Smooth muscle cell (in vitro differentiated cells): Measurements from ENCODE around the gene BMERB1. TPM values are rescaled to one million over a fixed set of nuclear protein-coding genes. Genes with fewer than 3 reads are reported as not detected.

Source experiments
- DNase-seq: peaks from one replicate; lab custom pipeline; 2025; ENCODE audit not compliant: unreplicated experiment; lab: John Stamatoyannopoulos, UW
- H2AFZ ChIP-seq: fragments of 200-600 bp; sonication (generic); 2 replicates; pipeline ENCODE4 v1.6.0; 2016; ENCODE audit warnings: antibody characterized with exemption, low read depth, mild to moderate bottlenecking
- H3F3A ChIP-seq: fragments of 200-600 bp; sonication (generic); 2 replicates; pipeline ENCODE4 v1.6.0; 2017; ENCODE audit warnings: antibody characterized with exemption, low read depth
- H3K27ac ChIP-seq: fragments of 200-600 bp; sonication (generic); 2 replicates; pipeline ENCODE4 v1.5.1; 2016; ENCODE audit warnings: low read depth, mild to moderate bottlenecking
- H3K27me3 ChIP-seq: fragments of 200-600 bp; sonication (generic); 2 replicates; pipeline ENCODE4 v1.6.1; 2016; ENCODE audit warnings: low read depth, mild to moderate bottlenecking
- H3K36me3 ChIP-seq: fragments of 200-600 bp; sonication (generic); 2 replicates; pipeline ENCODE4 v1.5.1; 2016; ENCODE audit warnings: low read depth
- H3K4me1 ChIP-seq: fragments of 200-600 bp; sonication (generic); 2 replicates; pipeline ENCODE4 v1.5.1; 2016; ENCODE audit warnings: low read depth
- H3K4me2 ChIP-seq: fragments of 200-600 bp; sonication (generic); 2 replicates; pipeline ENCODE4 v1.6.0; 2016; ENCODE audit warnings: mild to moderate bottlenecking
- H3K4me3 ChIP-seq: fragments of 200-600 bp; sonication (generic); 2 replicates; pipeline ENCODE4 v1.5.1; 2016; ENCODE audit warnings: mild to moderate bottlenecking
- H3K79me2 ChIP-seq: fragments of 200-600 bp; sonication (generic); 2 replicates; pipeline ENCODE4 v1.6.0; 2016; ENCODE audit warnings: low read depth, mild to moderate bottlenecking
- H3K9ac ChIP-seq: fragments of 200-600 bp; sonication (generic); 2 replicates; pipeline ENCODE4 v1.6.0; 2016; ENCODE audit warnings: low read depth
- H3K9me3 ChIP-seq: fragments of 200-600 bp; sonication (generic); replicated peaks from 2 replicates; pipeline ENCODE4 v1.5.1; 2016; ENCODE audit warnings: low read depth
- H4K20me1 ChIP-seq: fragments of 200-600 bp; sonication (generic); 2 replicates; pipeline ENCODE4 v1.6.0; 2016; ENCODE audit warnings: low read depth
- whole genome bisulfite sequencing: methylation state at CpG from one replicate; pipeline ENCODE4 v1.1.7; 2016; ENCODE audit warnings: low lambda C conversion rate; 5-methylcytosine and 5-hydroxymethylcytosine counted together
- polyA plus RNA-seq: library from polyadenylated mRNA; unstranded; fragments of >200 nt; fragmentation: Nextera tagmentation; extraction: Ambion mirVana; gene quantifications from 2 replicates; pipeline ENCODE4 v1.2.1, GENCODE V29; 2016
- total RNA-seq: library from RNA; depleted of rRNA; stranded (reverse); fragments of >200 nt; gene quantifications from 2 replicates; pipeline ENCODE4 v1.2.3, GENCODE V29; 2014
- TF ChIP-seq, protein P1 (sequence below): fragments of 200-600 bp; sonication (generic); IDR thresholded peaks from 2 replicates; pipeline ENCODE4 v1.5.1; 2017; ENCODE audit warnings: borderline replicate concordance, mild to moderate bottlenecking, antibody characterized with exemption; ENCODE audit not compliant: insufficient read depth, poor library complexity, severe bottlenecking

BMERB1 gene
- total and polyA plus RNA-seq, 2 experiments from 2014 or later: 16.5 to 20.0 TPM

DNA sequence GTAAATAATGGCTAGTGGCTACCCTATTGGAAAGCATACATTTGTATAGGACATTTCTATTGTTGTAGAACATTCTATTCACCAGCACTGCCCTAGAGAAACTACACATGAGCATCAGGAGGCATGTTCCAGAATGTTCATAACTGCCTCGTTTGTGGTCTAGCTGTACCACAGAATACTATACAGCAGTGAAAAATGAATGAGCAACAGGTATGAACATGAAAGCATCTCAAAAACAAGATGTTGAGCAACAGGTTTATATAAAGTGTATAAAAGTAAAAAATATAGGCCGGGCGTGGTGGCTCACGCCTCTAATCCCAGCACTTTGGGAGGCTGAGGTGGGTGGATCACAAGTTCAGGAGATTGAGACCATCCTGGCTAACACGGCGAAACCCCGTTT lies 91.7 kb downstream of the BMERB1 start:
- no peak overlapping the region for H3K4me2 ChIP-seq
- WGBS: 97% methylated on average over 7 of the region's 7 CpGs
- no peak overlapping the region for H3K27ac ChIP-seq
- no peaks in the 10 kb centered on the region for H3K9me3 ChIP-seq
- no peaks in the 10 kb centered on the region for H3K27me3 ChIP-seq
- peaks cover 4% of the 10 kb centered on the region for H4K20me1 ChIP-seq
- no peak overlapping the region for H3K9ac ChIP-seq
- no peaks in the 10 kb centered on the region for H3F3A ChIP-seq
- no peaks in the 10 kb centered on the region for H3K79me2 ChIP-seq
- no peak for DNase-seq
- H3K4me3 ChIP-seq: no peak overlapping the region
- no peaks in the 10 kb centered on the region for H3K36me3 ChIP-seq
- no peaks in the 10 kb centered on the region for H3K4me1 ChIP-seq
- TF ChIP-seq, protein P1, sequence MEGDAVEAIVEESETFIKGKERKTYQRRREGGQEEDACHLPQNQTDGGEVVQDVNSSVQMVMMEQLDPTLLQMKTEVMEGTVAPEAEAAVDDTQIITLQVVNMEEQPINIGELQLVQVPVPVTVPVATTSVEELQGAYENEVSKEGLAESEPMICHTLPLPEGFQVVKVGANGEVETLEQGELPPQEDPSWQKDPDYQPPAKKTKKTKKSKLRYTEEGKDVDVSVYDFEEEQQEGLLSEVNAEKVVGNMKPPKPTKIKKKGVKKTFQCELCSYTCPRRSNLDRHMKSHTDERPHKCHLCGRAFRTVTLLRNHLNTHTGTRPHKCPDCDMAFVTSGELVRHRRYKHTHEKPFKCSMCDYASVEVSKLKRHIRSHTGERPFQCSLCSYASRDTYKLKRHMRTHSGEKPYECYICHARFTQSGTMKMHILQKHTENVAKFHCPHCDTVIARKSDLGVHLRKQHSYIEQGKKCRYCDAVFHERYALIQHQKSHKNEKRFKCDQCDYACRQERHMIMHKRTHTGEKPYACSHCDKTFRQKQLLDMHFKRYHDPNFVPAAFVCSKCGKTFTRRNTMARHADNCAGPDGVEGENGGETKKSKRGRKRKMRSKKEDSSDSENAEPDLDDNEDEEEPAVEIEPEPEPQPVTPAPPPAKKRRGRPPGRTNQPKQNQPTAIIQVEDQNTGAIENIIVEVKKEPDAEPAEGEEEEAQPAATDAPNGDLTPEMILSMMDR: no peak
- H2AFZ ChIP-seq: no peak overlapping the region

DNA sequence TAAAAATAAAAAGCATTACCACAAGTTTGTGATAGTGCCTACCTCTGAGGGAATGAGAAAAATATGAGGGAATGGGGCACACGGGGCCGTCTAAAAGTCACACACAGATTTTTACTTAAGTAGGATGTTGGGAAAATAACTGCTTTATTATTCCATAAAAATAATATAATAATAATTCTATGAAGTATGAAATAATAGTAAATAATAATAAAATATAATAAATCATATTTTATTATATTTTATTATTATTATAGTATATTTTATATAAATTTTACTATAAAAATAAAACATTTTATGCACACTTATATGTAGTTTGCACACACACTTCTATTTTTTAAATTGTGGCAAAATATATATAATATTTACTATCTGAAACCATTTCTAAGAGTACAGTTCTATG lies 92.3 kb downstream of the BMERB1 start:
- Histone ChIP-seq H3K9ac (no peak overlapping the region), H4K20me1 (peaks cover 4% of the 10 kb centered on the region), H2AFZ (no peak overlapping the region), H3K9me3 (no peaks in the 10 kb centered on the region), H3K4me1 (no peaks in the 10 kb centered on the region), H3K27ac (no peak overlapping the region), H3K36me3 (no peaks in the 10 kb centered on the region), H3K79me2 (no peaks in the 10 kb centered on the region), H3K4me2 (no peak overlapping the region), H3K4me3 (no peak overlapping the region), H3F3A (no peaks in the 10 kb centered on the region), H3K27me3 (no peaks in the 10 kb centered on the region)
- no peak for DNase-seq
- TF ChIP-seq, protein P1: no peak
- 96% methylated on average over 2 of the region's 2 CpGs for WGBS

DNA sequence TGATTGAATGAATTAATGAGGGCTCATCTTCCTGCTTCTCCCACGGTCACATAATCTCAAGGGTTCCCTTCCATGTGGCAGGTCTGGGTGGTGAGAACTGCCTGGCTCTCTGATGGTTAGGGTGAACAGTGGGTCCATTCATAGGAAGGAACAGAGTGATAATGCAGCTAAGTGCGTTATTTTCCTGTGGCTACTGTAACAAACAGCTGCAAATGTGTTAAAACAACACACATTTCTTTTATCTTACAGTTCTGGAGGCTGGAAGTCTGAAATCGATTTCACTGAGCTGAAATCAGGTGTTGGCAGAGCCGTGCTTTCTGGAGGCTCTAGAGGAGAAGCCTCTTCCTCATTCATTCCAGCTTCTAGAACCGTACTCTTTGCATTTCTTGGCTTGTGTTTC lies 95.3 kb downstream of the BMERB1 start:
- no peak overlapping the region for H3K9ac ChIP-seq
- no peaks in the 10 kb centered on the region for H3K36me3 ChIP-seq
- no peaks in the 10 kb centered on the region for H3K27me3 ChIP-seq
- WGBS: 61% methylated on average over 5 of the region's 5 CpGs
- H4K20me1 ChIP-seq: no peaks in the 10 kb centered on the region
- H2AFZ ChIP-seq: no peak overlapping the region
- no peaks in the 10 kb centered on the region for H3K9me3 ChIP-seq
- TF ChIP-seq, protein P1: no peak
- no peak overlapping the region for H3K4me3 ChIP-seq
- H3F3A ChIP-seq: no peaks in the 10 kb centered on the region
- H3K27ac ChIP-seq: no peak overlapping the region
- no peaks in the 10 kb centered on the region for H3K79me2 ChIP-seq
- DNase-seq: no peak
- no peaks in the 10 kb centered on the region for H3K4me1 ChIP-seq
- no peak overlapping the region for H3K4me2 ChIP-seq

DNA sequence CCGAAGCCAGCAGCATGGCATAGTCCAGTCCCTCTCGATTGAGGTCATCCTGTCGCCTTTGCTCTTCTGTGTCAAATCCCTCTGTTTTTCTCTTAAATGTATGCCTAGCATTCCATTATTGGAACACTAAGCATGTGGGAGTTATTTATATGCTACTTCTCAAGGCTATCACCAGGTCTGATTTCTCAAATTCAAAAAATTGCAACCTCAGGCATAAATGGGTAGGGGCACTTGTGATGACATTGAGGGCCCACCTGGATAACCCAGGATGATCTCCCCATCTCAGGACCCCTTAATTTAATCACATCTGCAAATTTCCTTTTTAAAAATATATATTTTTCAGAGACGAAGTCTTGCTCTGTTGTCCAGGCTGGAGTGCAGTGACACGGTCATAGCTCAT lies 95.7 kb downstream of the BMERB1 start:
- Histone ChIP-seq H3K9ac (no peak overlapping the region), H3K4me2 (no peak overlapping the region), H3K36me3 (no peaks in the 10 kb centered on the region), H3K9me3 (no peaks in the 10 kb centered on the region), H3K79me2 (no peaks in the 10 kb centered on the region), H3K27me3 (no peaks in the 10 kb centered on the region), H2AFZ (no peak overlapping the region), H3K4me1 (no peaks in the 10 kb centered on the region), H3K27ac (no peak overlapping the region), H3K4me3 (no peak overlapping the region), H4K20me1 (no peaks in the 10 kb centered on the region), H3F3A (no peaks in the 10 kb centered on the region)
- 91% methylated on average over 5 of the region's 5 CpGs for WGBS
- TF ChIP-seq, protein P1: no peak
- no peak for DNase-seq
